CD14-positive monocyte (primary cell): Measurements from ENCODE around the gene TXNRD2. TPM values are rescaled to one million over a fixed set of nuclear protein-coding genes. Genes with fewer than 3 reads are reported as not detected.
A peak's percentile ranks its signal among the peaks of the same experiment; 100 is the strongest.

ENCODE experiments used
- DNase-seq, 3 donors: peaks; one replicate each; pipeline ENCODE4 v3.0.0-alpha.2; 2011 to 2022
- H2AFZ ChIP-seq: 2 replicates; pipeline ENCODE4 v1.6.0; 2012; ENCODE audit warnings: mild to moderate bottlenecking, low read depth, low read length, inconsistent platforms; ENCODE audit not compliant: insufficient read depth, poor library complexity, severe bottlenecking
- H3K27ac ChIP-seq, 2 donors: 1 replicate in 1 of 2; 2 replicates in 1 of 2; pipeline ENCODE4 v1.5.1; 2012 to 2013; ENCODE audit warnings: low read length in 2 of 2, control low read depth in 1 of 2, inconsistent platforms in 1 of 2, low read depth in 1 of 2, mild to moderate bottlenecking in 1 of 2
- H3K27me3 ChIP-seq, 2 donors: one replicate each; pipeline versions ENCODE4 v1.6.0 to v1.6.1; 2011 to 2013; ENCODE audit warnings: low read length in 2 of 2; ENCODE audit not compliant: control insufficient read depth in 2 of 2, insufficient read depth in 2 of 2
- H3K36me3 ChIP-seq, 2 donors: replicated peaks in 1 of 2; 1 replicate in 1 of 2; 2 replicates in 1 of 2; pipeline versions ENCODE4 v1.5.1 to v1.6.1; 2012 to 2013; ENCODE audit warnings: low read length in 2 of 2, control low read depth in 1 of 2, inconsistent platforms in 1 of 2, mild to moderate bottlenecking in 1 of 2; ENCODE audit not compliant: insufficient read depth in 2 of 2, control insufficient read depth in 1 of 2
- H3K4me1 ChIP-seq, 2 donors: 1 replicate in 1 of 2; 2 replicates in 1 of 2; pipeline versions ENCODE4 v1.5.1 to v1.6.1; 2012 to 2013; ENCODE audit warnings: low read length in 2 of 2, control low read depth in 1 of 2, inconsistent platforms in 1 of 2, mild to moderate bottlenecking in 1 of 2, moderate library complexity in 1 of 2; ENCODE audit not compliant: insufficient read depth in 2 of 2, control insufficient read depth in 1 of 2
- H3K4me2 ChIP-seq: replicated peaks from 2 replicates; pipeline ENCODE3; 2012; ENCODE audit warnings: low read length, moderate library complexity, mild to moderate bottlenecking; ENCODE audit not compliant: poor library complexity, severe bottlenecking; ENCODE audit errors: extremely low read depth
- H3K4me3 ChIP-seq, 3 experiments: fragments of 200-600 bp in 1 of 3; sonication (generic) in 1 of 3; replicated peaks in 1 of 3; 1 replicate in 2 of 3; 2 replicates in 1 of 3; pipeline ENCODE4 v1.5.1; 2011 to 2013; ENCODE audit warnings: low read length in 3 of 3, mild to moderate bottlenecking in 3 of 3, control low read depth in 2 of 3, low read depth in 2 of 3, inconsistent platforms in 1 of 3, moderate library complexity in 1 of 3
- H3K79me2 ChIP-seq: 2 replicates; pipeline ENCODE4 v1.6.0; 2012; ENCODE audit warnings: mild to moderate bottlenecking, control low read depth, inconsistent platforms, low read length, moderate library complexity; ENCODE audit not compliant: insufficient read depth
- H3K9ac ChIP-seq: 2 replicates; pipeline ENCODE4 v1.6.0; 2017; ENCODE audit warnings: low read length, mild to moderate bottlenecking; ENCODE audit not compliant: insufficient read depth, poor library complexity, severe bottlenecking
- H3K9me3 ChIP-seq, 2 donors: replicated peaks in 1 of 2; 1 replicate in 1 of 2; 2 replicates in 1 of 2; pipeline versions ENCODE4 v1.5.1 to v1.6.1; 2012 to 2013; ENCODE audit warnings: low read length in 2 of 2, control low read depth in 1 of 2; ENCODE audit not compliant: control insufficient read depth in 1 of 2, insufficient read depth in 1 of 2
- H4K20me1 ChIP-seq: 2 replicates; pipeline ENCODE4 v1.6.0; 2012; ENCODE audit warnings: mild to moderate bottlenecking, low read length, control low read depth, moderate library complexity; ENCODE audit not compliant: insufficient read depth
- H3K27ac Mint-ChIP-seq, 7 donors: one replicate each; pipeline ENCODE4 v1.8.0; 2020; ENCODE audit warnings: mild to moderate bottlenecking in 7 of 7, mixed read lengths in 7 of 7, moderate library complexity in 6 of 7, inconsistent platforms in 2 of 7
- H3K27me3 Mint-ChIP-seq, 3 donors: one replicate each; pipeline ENCODE4 v1.8.0; 2021 to 2022; ENCODE audit warnings: low read depth in 3 of 3, mild to moderate bottlenecking in 3 of 3, mixed read lengths in 3 of 3, moderate library complexity in 3 of 3, inconsistent platforms in 1 of 3
- H3K36me3 Mint-ChIP-seq, 2 donors: one replicate each; pipeline ENCODE4 v1.8.0; 2020; ENCODE audit warnings: mixed read lengths in 2 of 2, inconsistent platforms in 1 of 2, mild to moderate bottlenecking in 1 of 2
- H3K4me1 Mint-ChIP-seq: one replicate; pipeline ENCODE4 v1.8.0; 2020; ENCODE audit warnings: mild to moderate bottlenecking, mixed read lengths
- H3K4me3 Mint-ChIP-seq, 2 donors: one replicate each; pipeline ENCODE4 v1.8.0; 2020; ENCODE audit warnings: mild to moderate bottlenecking in 2 of 2, mixed read lengths in 2 of 2, moderate library complexity in 1 of 2
- H3K9me3 Mint-ChIP-seq, 7 donors: one replicate each; pipeline ENCODE4 v1.8.0; 2020 to 2022; ENCODE audit warnings: mixed read lengths in 7 of 7, mild to moderate bottlenecking in 6 of 7, moderate library complexity in 6 of 7, inconsistent platforms in 2 of 7
- CTCF ChIP-seq: fragments of 200-600 bp; IDR thresholded peaks from one replicate; pipeline ENCODE4 v1.8.0; 2022; ENCODE audit warnings: antibody characterized with exemption, mild to moderate bottlenecking
- WGBS: methylation state at CpG from one replicate; pipeline ENCODE4 v1.1.5; 2013; ENCODE audit warnings: missing lambda C conversion rate; ENCODE audit not compliant: insufficient coverage; 5-methylcytosine and 5-hydroxymethylcytosine counted together
- intact Hi-C, 2 donors: fragments of 100-400 bp; cut with micrococcal nuclease; formaldehyde crosslinking; loops; one replicate each; pipeline versions ENCODE4 v1.15.0 to v1.15.1; 2023
- polyA plus RNA-seq, 3 donors: library from polyadenylated mRNA; depleted of rRNA in 1 of 3; unstranded in 2 of 3; stranded (reverse) in 1 of 3; fragments of 300-500 nt in 2 of 3; fragments of >200 nt in 1 of 3; fragmentation: Illumina TruSeq in 2 of 3; gene quantifications; 1 replicate in 2 of 3; 2 replicates in 1 of 3; pipeline ENCODE4 v1.2.3, GENCODE V29; 2012 to 2021

TXNRD2 gene
- polyA plus RNA-seq, 3 donors, result 24.9 to 54.9 (median 30.8) TPM

GRCh38 chr22:19845054-19845722 lies 96.4 kb downstream of the TXNRD2 start:
- peaks cover 2 to 12% of the 10 kb centered on the region in 2 donors for H3K36me3 Mint-ChIP-seq
- H3K4me3 Mint-ChIP-seq, result peak overlapping the region in 1 of 2 donors; percentile 87
- no peak for TF ChIP-seq CTCF
- Histone ChIP-seq H2AFZ (peak overlapping the region; percentile 72), H4K20me1 (no peaks in the 10 kb centered on the region), H3K4me3 (peak overlapping the region in 1 of 3 experiments; percentile 64), H3K27ac (peak overlapping the region; percentile 64 to 67), H3K4me2 (peak overlapping the region; percentile 70), H3K79me2 (no peaks in the 10 kb centered on the region), H3K36me3 (peaks cover under 1 to 3% of the 10 kb centered on the region in 2 donors), H3K27me3 (no peaks in the 10 kb centered on the region), H3K9ac (no peak overlapping the region), H3K9me3 (no peaks in the 10 kb centered on the region), H3K4me1 (peaks cover 18 to 22% of the 10 kb centered on the region in 2 donors)
- 94% methylated on average over 5 of the region's 8 CpGs for WGBS
- H3K27me3 Mint-ChIP-seq, result peaks cover 1 to 3% (median 1%) of the 10 kb centered on the region in 3 donors
- no peak for DNase-seq
- intact Hi-C loops, result no loop called here
- H3K27ac Mint-ChIP-seq, result peak overlapping the region in 1 of 7 donors; percentile 76
- peaks cover 17% of the 10 kb centered on the region for H3K4me1 Mint-ChIP-seq
- H3K9me3 Mint-ChIP-seq, result peaks cover 0 to 7% (median 2%) of the 10 kb centered on the region in 7 donors

DNA sequence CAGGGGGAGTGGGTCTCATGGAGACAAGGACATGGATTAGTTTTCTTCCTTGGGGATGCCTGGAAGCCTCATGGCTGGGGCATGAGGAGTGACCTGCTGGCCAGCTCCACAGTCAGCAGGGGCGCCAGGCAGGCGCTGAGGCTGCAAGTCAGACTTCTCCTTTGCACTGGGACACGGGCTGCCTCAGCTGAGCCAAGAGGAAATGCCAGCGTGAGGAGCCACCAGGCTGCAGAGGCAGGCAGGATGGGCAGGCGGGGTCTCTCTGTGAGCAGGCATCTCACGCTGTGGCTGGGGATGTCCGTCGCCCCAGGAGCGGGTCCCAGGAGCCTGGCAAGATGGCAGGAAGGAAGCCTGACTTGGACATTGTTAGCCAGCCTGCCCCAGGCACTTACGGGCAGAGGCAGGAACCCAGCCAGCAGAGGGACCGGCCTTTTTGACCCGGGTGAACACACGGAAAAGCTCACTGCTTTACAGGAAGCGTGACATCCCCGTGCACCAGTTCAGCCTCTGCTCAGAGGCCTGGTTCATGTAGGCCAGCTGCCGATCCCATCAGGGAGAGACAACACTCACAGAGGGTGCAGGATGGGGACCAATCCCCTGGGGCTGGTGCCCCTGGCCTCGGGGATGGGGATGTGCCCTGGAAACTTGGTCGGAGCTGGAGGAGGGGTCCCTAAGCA lies 97.1 kb downstream of the TXNRD2 start:
- H3K9me3 Mint-ChIP-seq, result peaks cover 0 to 7% (median 2%) of the 10 kb centered on the region in 7 donors
- intact Hi-C loops, result no loop called here
- Histone ChIP-seq H3K9me3 (no peaks in the 10 kb centered on the region), H3K27me3 (no peaks in the 10 kb centered on the region), H3K4me2 (peak overlapping the region; percentile 70), H2AFZ (peak overlapping the region; percentile 72), H4K20me1 (no peaks in the 10 kb centered on the region), H3K9ac (no peak overlapping the region), H3K4me3 (peak overlapping the region in 2 of 3 experiments; percentile 16 to 64), H3K27ac (peak overlapping the region; percentile 64 to 67), H3K79me2 (no peaks in the 10 kb centered on the region), H3K4me1 (peaks cover 18 to 22% of the 10 kb centered on the region in 2 donors), H3K36me3 (no peaks in the 10 kb centered on the region)
- H3K4me3 Mint-ChIP-seq, result peak overlapping the region; percentile 70 to 87
- peaks cover 0 to 5% of the 10 kb centered on the region in 2 donors for H3K36me3 Mint-ChIP-seq
- peak; percentile 60 to 70 (median 68) for DNase-seq
- peaks cover 17% of the 10 kb centered on the region for H3K4me1 Mint-ChIP-seq
- 9% methylated on average over 18 of the region's 18 CpGs for WGBS
- peak overlapping the region; percentile 43 to 84 (median 76) for H3K27ac Mint-ChIP-seq
- peaks cover 1 to 2% (median 1%) of the 10 kb centered on the region in 3 donors for H3K27me3 Mint-ChIP-seq
- peak; percentile 19 for TF ChIP-seq CTCF
